Tibial artery (tissue), 4 donors: ENCODE measurements around the gene MAP7D2.
"Not testable (repeated sequence)": the region's sequence is repeated elsewhere in the genome, so short reads cannot be mapped to it uniquely, and the experiment has no call there.

Source experiments
- DNase-seq, 2 donors: peaks; one replicate each; pipeline ENCODE4 v3.0.0-alpha.2; 2019
- H3K27ac ChIP-seq, 2 donors: fragments of 200-600 bp; sonication (generic) in 1 of 2; 1 replicate in 1 of 2; 2 replicates in 1 of 2; pipeline ENCODE4 v1.5.1; 2018 to 2019; ENCODE audit warnings: mild to moderate bottlenecking in 1 of 2
- H3K27me3 ChIP-seq, 2 donors: fragments of 200-600 bp; sonication (generic) in 1 of 2; one replicate each; pipeline versions ENCODE4 v1.5.1 to v1.6.0; 2016 to 2019
- H3K36me3 ChIP-seq, 3 donors: fragments of 200-600 bp; sonication (generic) in 2 of 3; one replicate each; pipeline ENCODE4 v1.5.1; 2016 to 2019; ENCODE audit warnings: mild to moderate bottlenecking in 2 of 3
- H3K4me1 ChIP-seq, 4 donors: fragments of 200-600 bp; sonication (generic) in 2 of 4; 1 replicate in 3 of 4; 2 replicates in 1 of 4; pipeline ENCODE4 v1.5.1; 2016 to 2019
- H3K4me3 ChIP-seq, 2 donors: fragments of 200-600 bp; sonication (generic) in 1 of 2; 1 replicate in 1 of 2; 2 replicates in 1 of 2; pipeline ENCODE4 v1.5.1; 2018 to 2019; ENCODE audit warnings: mild to moderate bottlenecking in 2 of 2
- H3K9me3 ChIP-seq, 3 donors: fragments of 200-600 bp; sonication (generic) in 1 of 3; one replicate each; pipeline ENCODE4 v1.5.1; 2016 to 2019
- CTCF ChIP-seq, 2 experiments: fragments of 200-600 bp in 1 of 2; fragments of 450-650 bp in 1 of 2; IDR thresholded peaks; one replicate each; pipeline ENCODE4 v1.5.1; 2017 to 2019; ENCODE audit warnings: antibody characterized with exemption in 2 of 2, mild to moderate bottlenecking in 1 of 2, moderate library complexity in 1 of 2
- intact Hi-C: fragments of 100-400 bp; cut with DNase I; formaldehyde crosslinking; loops from one replicate; pipeline ENCODE4 v1.15.0; 2023; ENCODE audit warnings: low total_unique reads

MAP7D2 gene

DNA sequence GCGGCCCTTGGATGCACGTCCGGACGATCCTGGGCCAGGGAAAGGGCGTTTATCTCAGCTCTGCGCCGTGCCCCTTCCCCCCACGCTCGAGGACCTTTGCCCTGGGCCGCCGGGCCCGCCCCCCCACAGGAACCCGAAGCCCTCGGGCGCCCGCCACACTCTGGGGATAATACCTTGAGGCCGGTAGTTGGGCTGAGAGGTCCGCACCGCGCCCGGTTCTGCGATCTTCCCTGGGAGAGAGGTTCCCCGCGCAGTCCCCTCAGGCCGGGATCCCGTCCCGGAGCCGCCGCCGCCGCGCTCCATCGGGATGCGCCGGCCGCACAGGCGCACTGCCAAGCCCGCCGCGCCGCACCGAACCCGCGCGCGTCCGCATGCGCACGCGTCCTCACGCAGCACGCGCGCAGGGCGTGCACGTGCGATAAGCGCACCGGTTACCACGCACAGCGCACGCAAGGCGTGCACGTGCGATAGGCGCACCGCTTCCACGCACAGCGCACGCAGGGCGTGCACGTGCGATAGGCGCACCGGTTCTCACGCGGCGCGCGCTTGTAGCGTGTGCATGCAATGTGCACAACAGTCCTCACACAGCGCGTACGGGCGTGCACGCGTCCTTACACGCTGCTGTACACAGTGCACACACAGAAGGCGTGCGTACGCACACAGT lies at the start of gene MAP7D2:
Gene MAP7D2, minus strand, starts transcription at position 331 of the 664 bp plus-strand sequence. Its CDS starts 28 bp downstream, at position 303.
- TF ChIP-seq CTCF (IDR thresholded peaks at IDR 0.05) = no peak
- intact Hi-C loops = loop anchor here (10.0 kb wide), 1 partner anchor 182 kb away; no protein-coding TSS in a partner anchor
- no peak within 1 kb of the TSS for H3K27ac ChIP-seq
- no peaks in the 10 kb centered on the region for H3K9me3 ChIP-seq
- no peak for DNase-seq
- peaks cover 0 to 14% (median 6%) of the 10 kb centered on the region in 4 donors for H3K4me1 ChIP-seq
- H3K27me3 ChIP-seq = peaks cover 0 to 17% of the 10 kb centered on the region in 2 donors
- no peaks in the 10 kb centered on the region for H3K36me3 ChIP-seq
- H3K4me3 ChIP-seq = peak within 1 kb of the TSS in 1 of 2 donors; percentile 29

DNA sequence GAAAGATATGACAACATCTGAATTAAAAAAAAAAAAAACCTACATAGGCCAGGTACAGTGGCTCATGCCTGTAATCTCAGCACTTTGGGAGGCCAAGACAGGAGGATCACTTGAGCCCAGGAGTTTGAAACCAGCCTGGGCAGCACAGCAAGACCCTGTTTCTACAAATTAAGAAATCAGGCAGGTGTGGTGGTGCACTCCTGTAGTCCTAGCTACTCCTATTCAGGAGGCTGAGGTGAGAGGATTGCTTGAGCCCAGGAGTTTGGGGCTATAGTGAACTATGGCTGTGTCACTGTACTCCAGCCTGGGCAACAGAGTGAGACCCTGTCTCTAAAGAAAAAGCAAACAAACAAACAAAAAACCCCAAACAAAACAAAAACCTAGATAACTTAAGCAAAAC lies 45.8 kb upstream of the MAP7D2 start:
- DNase-seq, H3K4me3 ChIP-seq, H3K27me3 ChIP-seq, intact Hi-C loops, H3K4me1 ChIP-seq, H3K27ac ChIP-seq, H3K9me3 ChIP-seq: not testable (repeated sequence)
- H3K36me3 ChIP-seq = peaks cover 0 to 11% (median 5%) of the 10 kb centered on the region in 3 donors

DNA sequence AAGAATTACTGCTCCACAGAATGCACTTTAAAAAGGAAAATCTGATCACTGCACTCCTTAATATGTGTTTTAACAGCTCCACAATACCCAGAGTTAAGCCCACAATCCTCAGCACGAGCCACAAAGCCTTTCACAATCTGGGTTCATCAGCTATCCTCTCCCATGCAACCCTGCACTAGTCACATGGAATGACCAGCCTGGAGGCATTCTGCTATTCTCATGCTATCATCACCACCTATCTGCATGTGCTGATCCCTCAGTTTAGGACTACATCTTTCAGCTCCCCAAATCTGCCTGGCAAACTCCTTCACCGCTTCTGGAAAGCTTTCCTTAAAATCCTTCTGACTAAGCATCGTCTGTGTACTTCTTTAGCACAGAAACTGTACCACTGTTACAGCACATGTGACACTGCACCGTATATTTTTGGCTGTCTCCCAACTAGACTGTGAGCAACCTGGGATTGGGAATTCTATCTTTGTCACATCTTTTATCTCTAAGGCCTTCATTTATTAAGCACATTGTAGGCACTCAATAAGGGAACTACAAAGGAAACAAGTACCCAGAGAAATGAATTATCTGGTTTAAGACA lies 43.2 kb upstream of the MAP7D2 start:
- H3K27ac ChIP-seq = no peak overlapping the region
- no peaks in the 10 kb centered on the region for H3K27me3 ChIP-seq
- no peak overlapping the region for H3K4me3 ChIP-seq
- no peaks in the 10 kb centered on the region for H3K4me1 ChIP-seq
- no peak for TF ChIP-seq CTCF (IDR thresholded peaks at IDR 0.05)
- DNase-seq = no peak
- peaks cover 4 to 24% (median 17%) of the 10 kb centered on the region in 3 donors for H3K36me3 ChIP-seq
- intact Hi-C loops = no loop called here
- no peaks in the 10 kb centered on the region for H3K9me3 ChIP-seq

DNA sequence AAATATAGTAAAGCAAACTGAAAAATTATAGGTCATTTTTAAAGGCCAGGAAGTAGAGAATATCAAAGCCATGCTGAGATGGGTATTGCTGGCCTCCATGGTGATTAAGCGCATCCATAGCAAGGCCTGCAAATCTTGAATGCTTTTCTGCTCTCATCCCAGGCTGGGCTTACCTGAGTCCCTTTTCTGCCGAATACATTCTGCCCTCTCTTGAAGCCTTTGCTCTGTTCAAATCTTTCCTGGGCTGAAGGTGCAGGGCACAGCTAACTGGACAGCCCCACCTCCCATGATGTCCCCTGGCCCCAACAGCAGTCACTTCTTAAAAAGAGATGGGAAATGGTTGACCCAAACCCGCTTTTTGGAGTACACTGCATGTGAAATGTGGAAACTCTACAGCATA lies 35.0 kb upstream of the MAP7D2 start:
- H3K27me3 ChIP-seq = no peaks in the 10 kb centered on the region
- intact Hi-C loops = no loop called here
- H3K4me3 ChIP-seq = no peak overlapping the region
- no peaks in the 10 kb centered on the region for H3K4me1 ChIP-seq
- no peak for DNase-seq
- no peak for TF ChIP-seq CTCF (IDR thresholded peaks at IDR 0.05)
- H3K36me3 ChIP-seq = peaks cover 10 to 18% (median 13%) of the 10 kb centered on the region in 3 donors
- H3K27ac ChIP-seq = no peak overlapping the region
- H3K9me3 ChIP-seq = no peaks in the 10 kb centered on the region

DNA sequence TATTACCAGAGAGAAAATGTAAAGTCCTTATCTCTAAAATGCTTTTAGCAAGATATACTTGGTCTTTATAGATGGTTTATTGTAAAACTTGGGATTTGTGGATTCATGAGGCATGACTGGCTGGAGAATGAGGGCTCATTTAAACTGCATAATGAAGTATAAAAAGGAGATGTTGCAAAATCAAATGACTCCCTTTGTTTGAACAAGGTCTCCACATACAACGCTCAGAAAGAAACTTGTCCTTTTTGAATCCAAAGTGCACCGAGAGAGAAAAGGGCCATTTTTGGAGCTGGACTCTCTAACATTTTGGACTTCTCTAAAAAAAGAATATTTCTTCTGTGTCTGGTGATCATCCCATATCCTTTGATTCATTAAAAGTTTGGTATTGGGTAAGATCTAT lies 32.6 kb upstream of the MAP7D2 start:
- no peak overlapping the region for H3K4me3 ChIP-seq
- no peaks in the 10 kb centered on the region for H3K27me3 ChIP-seq
- peaks cover 0 to 5% (median 3%) of the 10 kb centered on the region in 3 donors for H3K36me3 ChIP-seq
- no peaks in the 10 kb centered on the region for H3K4me1 ChIP-seq
- H3K27ac ChIP-seq = no peak overlapping the region
- intact Hi-C loops = loop anchor here (10.0 kb wide), 1 partner anchor 115 kb away; the partner anchor contains the start of gene RPS6KA3
- no peaks in the 10 kb centered on the region for H3K9me3 ChIP-seq
- DNase-seq = no peak
- TF ChIP-seq CTCF (IDR thresholded peaks at IDR 0.05) = no peak

DNA sequence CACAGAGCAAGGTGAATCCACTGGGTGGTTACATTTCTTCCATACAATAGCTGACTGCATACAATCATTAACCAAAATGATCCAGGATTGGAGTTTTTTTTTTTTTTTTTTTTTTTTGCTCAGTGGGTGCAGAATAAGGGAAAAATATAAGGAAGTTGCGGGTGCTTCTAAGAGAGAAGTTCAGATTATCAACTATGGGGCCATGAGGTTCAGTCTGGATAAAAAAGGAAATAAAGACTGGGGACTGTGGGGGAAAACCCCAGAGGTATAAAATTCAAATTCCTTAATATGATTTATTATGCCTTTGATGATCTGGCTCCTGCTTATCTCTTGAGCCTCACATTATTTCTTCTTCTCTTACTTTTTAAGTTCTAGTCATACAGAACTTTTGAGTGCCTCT lies 30.9 kb upstream of the MAP7D2 start:
- Histone ChIP-seq H3K36me3 (peaks cover 0 to 3% (median 0%) of the 10 kb centered on the region in 3 donors), H3K9me3 (no peaks in the 10 kb centered on the region), H3K4me3 (no peak overlapping the region), H3K27me3 (no peaks in the 10 kb centered on the region), H3K27ac (no peak overlapping the region), H3K4me1 (no peaks in the 10 kb centered on the region)
- DNase-seq = no peak
- intact Hi-C loops = loop anchor here (10.0 kb wide), 1 partner anchor 117 kb away; the partner anchor contains the start of gene RPS6KA3
- TF ChIP-seq CTCF (IDR thresholded peaks at IDR 0.05) = no peak
